Naive thymus-derived CD8-positive, alpha-beta T cell (primary cell): ENCODE results near the gene EGFLAM. TPM values are rescaled to one million over a fixed set of nuclear protein-coding genes. Genes with fewer than 3 reads are reported as not detected.
A peak's percentile ranks its signal among the peaks of the same experiment; 100 is the strongest.

Source experiments
- ATAC-seq, 2 donors: fragments of 150-1000 bp; cut with Tn5 transposase in 1 of 2; sonication (Bioruptor Pico), chemical (Tn5 transposase) in 1 of 2; 1 replicate in 1 of 2; 2 replicates in 1 of 2; pipeline ENCODE4 v1.10.0; 2021; ENCODE audit warnings: mild to moderate bottlenecking in 2 of 2, moderate library complexity in 2 of 2
- POLR2A ChIA-PET: fragments of 350-600 bp; sonication (Branson Sonifier 250); formaldehyde crosslinking; loops from one replicate; lab custom pipeline; 2021; ENCODE audit warnings: antibody characterized with exemption; lab: Charles Lee
- DNase-seq, 10 donors: peaks; one replicate each; pipeline versions ENCODE4 v3.0.0 to v3.0.0-alpha.2; 2020 to 2022
- H3K27ac Mint-ChIP-seq, 10 donors: one replicate each; pipeline ENCODE4 v1.8.0; 2020 to 2022; ENCODE audit warnings: mild to moderate bottlenecking in 10 of 10, mixed read lengths in 10 of 10, moderate library complexity in 4 of 10, inconsistent platforms in 1 of 10
- H3K27me3 Mint-ChIP-seq, 5 donors: one replicate each; pipeline ENCODE4 v1.8.0; 2021 to 2022; ENCODE audit warnings: mixed read lengths in 5 of 5
- H3K36me3 Mint-ChIP-seq, 3 donors: one replicate each; pipeline ENCODE4 v1.8.0; 2020 to 2022; ENCODE audit warnings: mixed read lengths in 3 of 3, mild to moderate bottlenecking in 2 of 3, inconsistent platforms in 1 of 3
- H3K4me1 Mint-ChIP-seq, 4 donors: one replicate each; pipeline ENCODE4 v1.8.0; 2021 to 2022; ENCODE audit warnings: mixed read lengths in 4 of 4
- H3K4me3 Mint-ChIP-seq, 10 donors: one replicate each; pipeline ENCODE4 v1.8.0; 2020 to 2022; ENCODE audit warnings: mild to moderate bottlenecking in 10 of 10, mixed read lengths in 10 of 10, moderate library complexity in 6 of 10, inconsistent platforms in 1 of 10
- H3K9me3 Mint-ChIP-seq, 9 donors: one replicate each; pipeline ENCODE4 v1.8.0; 2020 to 2022; ENCODE audit warnings: mixed read lengths in 9 of 9, mild to moderate bottlenecking in 3 of 9, inconsistent platforms in 1 of 9, moderate library complexity in 1 of 9
- polyA plus RNA-seq, 3 donors: library from polyadenylated mRNA; unstranded; fragments of 300-500 nt; fragmentation: Illumina TruSeq; gene quantifications; one replicate each; pipeline ENCODE4 v1.2.3, GENCODE V29; 2021
- total RNA-seq, 8 experiments: library from RNA in 2 of 8; stranded (reverse) in 2 of 8; gene quantifications; one replicate each; pipeline ENCODE4 v1.2.3 and lab custom pipeline; 2021 to 2026

Gene EGFLAM
- total and polyA plus RNA-seq, 5 experiments from 2014 or later: not detected

DNA sequence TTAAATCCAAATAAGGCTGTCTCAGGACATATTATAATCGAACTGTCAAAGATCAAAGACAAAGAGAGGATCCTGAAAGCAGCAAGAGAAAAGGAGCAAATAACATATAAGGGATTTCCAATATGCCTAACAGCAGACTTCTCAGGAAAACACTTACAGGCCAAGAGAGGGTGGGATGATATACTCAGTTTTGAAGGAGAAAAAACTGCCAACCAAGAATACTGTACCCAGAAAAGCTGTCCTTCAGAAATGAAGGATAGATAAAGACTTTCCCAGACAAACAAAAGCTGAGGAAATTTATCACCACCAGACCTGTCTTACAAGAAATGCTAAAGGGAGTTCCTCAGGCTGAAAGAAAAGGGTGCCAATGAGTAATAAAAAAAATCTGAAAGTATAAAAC, 16.0 kb downstream of the EGFLAM start:
- H3K36me3 Mint-ChIP-seq: peaks cover 0 to 50% (median 0%) of the 10 kb centered on the region in 3 donors
- H3K27me3 Mint-ChIP-seq: peaks cover 0 to 13% (median 10%) of the 10 kb centered on the region in 5 donors
- no peaks in the 10 kb centered on the region for H3K4me1 Mint-ChIP-seq

DNA sequence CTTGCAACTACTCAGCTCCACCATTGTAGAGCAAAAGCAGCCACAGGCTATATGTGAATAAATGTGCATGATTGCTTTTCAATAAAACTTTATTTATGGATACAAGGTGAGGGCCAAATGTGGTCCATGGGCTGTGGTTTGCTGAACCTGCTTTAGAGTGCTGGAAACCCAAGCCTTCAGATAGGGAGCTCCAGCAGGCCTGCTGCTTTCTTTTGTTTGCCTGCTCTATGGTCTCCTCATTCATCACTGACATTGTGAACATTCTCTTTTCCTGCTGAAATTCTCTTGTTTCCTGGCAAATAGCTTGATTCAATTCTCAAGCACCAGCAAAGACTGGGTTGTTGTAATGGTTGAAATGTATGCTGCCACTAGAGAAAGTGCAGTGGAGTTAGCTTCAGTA, 26.0 kb downstream of the EGFLAM start:
- ATAC-seq (no peak), DNase-seq (no peak)
- H3K27ac Mint-ChIP-seq: no peak overlapping the region
- POLR2A ChIA-PET: interaction anchor here (0.6 kb wide), 1 partner anchor 47 kb away, joined by 3 read pairs; no protein-coding TSS in a partner anchor
- no peaks in the 10 kb centered on the region for H3K9me3 Mint-ChIP-seq
- H3K4me3 Mint-ChIP-seq: no peak overlapping the region
- no peaks in the 10 kb centered on the region for H3K4me1 Mint-ChIP-seq
- no peaks in the 10 kb centered on the region for H3K36me3 Mint-ChIP-seq
- peaks cover 0 to 9% (median 2%) of the 10 kb centered on the region in 5 donors for H3K27me3 Mint-ChIP-seq

More for the DNA sequence above, 16.0 kb downstream of the EGFLAM start:
- POLR2A ChIA-PET: no interaction called here
- no peak overlapping the region for H3K4me3 Mint-ChIP-seq
- no peak overlapping the region for H3K27ac Mint-ChIP-seq
- DNase-seq (no peak), ATAC-seq (no peak)
- H3K9me3 Mint-ChIP-seq: peaks cover 11 to 55% (median 36%) of the 10 kb centered on the region in 9 donors

DNA sequence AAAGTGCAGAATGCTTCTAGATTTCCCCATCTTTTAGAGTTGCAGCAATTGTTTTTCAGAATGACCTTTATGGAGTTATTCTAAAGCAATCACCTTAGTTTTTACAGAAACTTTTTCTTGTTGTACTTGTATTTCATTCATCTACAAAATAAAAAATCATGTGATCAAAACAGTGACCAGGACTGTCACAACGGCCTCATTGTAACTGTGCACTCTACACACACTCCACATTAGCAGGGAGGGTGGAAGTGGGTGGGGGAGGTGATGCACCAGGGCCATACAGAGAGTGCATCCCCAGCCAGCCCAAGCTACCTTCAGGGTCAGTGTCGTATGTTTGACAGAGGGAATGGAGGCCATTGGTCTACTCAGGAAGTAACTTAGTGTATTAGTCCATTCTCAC, 26.9 kb downstream of the EGFLAM start:
- H3K9me3 Mint-ChIP-seq: no peaks in the 10 kb centered on the region
- no peak overlapping the region for H3K4me3 Mint-ChIP-seq
- POLR2A ChIA-PET: no interaction called here
- peaks cover 0 to 12% (median 2%) of the 10 kb centered on the region in 5 donors for H3K27me3 Mint-ChIP-seq
- no peaks in the 10 kb centered on the region for H3K4me1 Mint-ChIP-seq
- H3K36me3 Mint-ChIP-seq: no peaks in the 10 kb centered on the region
- DNase-seq (no peak), ATAC-seq (no peak)
- peak overlapping the region in 1 of 10 donors; percentile 19 for H3K27ac Mint-ChIP-seq

DNA sequence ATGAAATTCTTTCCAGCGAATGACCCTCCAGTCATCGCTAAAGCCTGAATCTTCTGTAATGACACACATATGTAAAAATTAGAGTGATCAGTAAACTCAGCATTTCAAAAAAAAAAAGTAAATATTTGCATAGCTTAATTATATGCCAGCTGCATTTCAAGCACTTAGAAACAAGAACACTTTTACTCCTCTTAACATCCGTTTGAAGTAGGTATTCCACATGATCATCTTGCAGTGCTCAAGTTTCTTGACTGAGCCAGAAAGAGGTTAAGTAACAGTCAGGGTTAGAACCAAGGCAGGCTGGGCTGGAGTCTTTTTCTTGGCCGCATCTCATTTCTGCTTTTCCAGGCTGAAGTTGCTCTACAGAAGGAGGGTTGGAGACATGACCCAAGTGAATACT, 27.6 kb downstream of the EGFLAM start:
- POLR2A ChIA-PET: no interaction called here

DNA sequence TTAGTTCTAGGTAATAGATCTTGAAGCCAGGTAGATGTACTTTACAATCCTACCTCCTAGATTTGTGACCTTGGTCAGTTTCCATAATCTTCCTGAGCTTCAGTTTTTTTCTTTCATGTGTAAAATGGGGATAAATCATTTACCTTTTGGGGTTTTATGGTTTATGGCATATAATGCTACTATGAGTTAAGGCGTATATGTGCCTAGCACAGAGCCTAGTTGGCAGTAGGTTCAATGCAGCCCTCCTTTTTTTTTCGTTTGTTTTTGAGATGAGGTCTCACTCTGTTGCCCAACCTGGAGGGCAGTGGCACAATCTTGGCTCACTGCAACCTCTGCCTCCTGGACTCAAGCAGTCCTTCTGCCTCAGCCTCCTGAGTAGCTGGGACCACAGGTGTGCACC, 28.8 kb downstream of the EGFLAM start:
- DNase-seq: no peak
- no peak overlapping the region for H3K27ac Mint-ChIP-seq
- H3K4me1 Mint-ChIP-seq: no peaks in the 10 kb centered on the region
- no peak overlapping the region for H3K4me3 Mint-ChIP-seq
- no peaks in the 10 kb centered on the region for H3K36me3 Mint-ChIP-seq
- H3K9me3 Mint-ChIP-seq: no peaks in the 10 kb centered on the region
- H3K27me3 Mint-ChIP-seq: peaks cover 0 to 14% (median 2%) of the 10 kb centered on the region in 5 donors
- no peak for ATAC-seq
- POLR2A ChIA-PET: no interaction called here

More for the DNA sequence above, 27.6 kb downstream of the EGFLAM start:
- H3K27ac Mint-ChIP-seq: no peak overlapping the region
- no peaks in the 10 kb centered on the region for H3K4me1 Mint-ChIP-seq
- H3K4me3 Mint-ChIP-seq: no peak overlapping the region
- DNase-seq (no peak), ATAC-seq (no peak)
- no peaks in the 10 kb centered on the region for H3K36me3 Mint-ChIP-seq
- H3K27me3 Mint-ChIP-seq: peaks cover 0 to 14% (median 2%) of the 10 kb centered on the region in 5 donors
- no peaks in the 10 kb centered on the region for H3K9me3 Mint-ChIP-seq

DNA sequence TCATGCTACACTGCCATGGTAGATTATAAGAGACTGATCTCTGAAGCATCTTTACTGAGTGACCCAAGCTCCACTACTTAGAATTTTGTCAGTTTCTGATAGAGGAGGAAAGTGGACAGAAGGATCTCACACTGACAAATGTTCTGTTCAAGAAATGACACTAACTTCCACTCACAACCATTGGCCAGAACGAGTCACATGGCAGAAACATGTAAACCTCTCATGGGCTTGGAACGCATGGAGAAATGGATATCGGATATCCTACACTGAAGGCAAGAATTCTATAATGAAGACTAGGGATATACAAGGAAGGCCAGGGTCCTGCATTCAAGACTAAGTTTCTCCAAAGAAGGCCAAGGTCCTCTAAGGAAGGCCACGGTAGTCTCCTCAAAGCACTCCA, 31.1 kb downstream of the EGFLAM start:
- Mint-ChIP-seq H3K9me3 (no peaks in the 10 kb centered on the region), H3K4me3 (no peak overlapping the region), H3K4me1 (no peaks in the 10 kb centered on the region), H3K27me3 (peaks cover 0 to 19% (median 0%) of the 10 kb centered on the region in 5 donors), H3K36me3 (no peaks in the 10 kb centered on the region), H3K27ac (no peak overlapping the region)
- DNase-seq: no peak
- POLR2A ChIA-PET: no interaction called here
- ATAC-seq: no peak

DNA sequence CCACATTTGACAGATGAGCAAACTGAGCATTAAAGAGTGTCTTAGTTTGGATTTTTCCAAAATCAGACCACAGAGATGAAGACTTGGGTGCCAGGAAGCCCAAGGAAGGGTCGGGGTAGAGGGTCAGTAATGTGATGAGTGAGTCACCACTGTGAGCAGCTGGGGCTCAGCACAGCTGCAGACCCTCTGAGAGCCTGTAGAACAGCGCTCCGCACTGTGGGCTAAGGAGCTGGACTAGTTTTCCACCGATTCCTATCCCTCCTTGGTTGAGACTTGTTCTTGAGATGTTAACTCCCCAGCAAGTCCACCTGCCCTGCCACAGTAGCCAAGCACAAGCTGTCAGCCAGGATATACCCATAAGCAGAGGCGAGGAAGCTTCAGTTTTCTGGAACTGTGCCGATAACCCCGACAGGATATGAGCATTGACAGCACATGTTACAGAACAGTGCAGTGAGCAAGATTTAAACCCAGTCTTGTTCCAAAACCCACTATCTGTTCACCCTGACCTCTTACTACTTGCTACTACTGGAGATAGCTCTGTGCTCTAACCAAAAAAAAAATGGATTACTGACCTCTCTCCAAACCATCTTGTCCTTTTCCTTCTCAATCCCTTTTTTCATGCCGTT, 31.8 kb downstream of the EGFLAM start:
- POLR2A ChIA-PET: no interaction called here

DNA sequence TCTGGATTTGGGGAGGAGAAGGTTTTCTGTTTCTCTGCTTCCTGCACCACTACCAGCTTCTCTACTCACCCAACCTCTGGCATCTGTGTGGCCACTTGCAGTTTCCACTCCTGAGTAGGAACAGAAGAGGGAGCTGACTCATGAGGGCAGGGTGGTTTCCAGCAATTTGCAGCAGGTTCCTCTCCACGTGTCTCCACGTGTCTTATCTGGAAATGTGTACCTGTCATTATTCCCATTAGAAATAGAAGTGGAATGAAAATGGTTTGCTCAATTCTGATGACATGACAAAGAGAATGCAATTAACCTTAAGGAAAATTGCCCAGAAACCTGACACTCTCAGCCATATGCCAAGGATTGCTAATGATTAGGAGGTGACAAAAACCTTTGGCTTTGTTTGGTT, 33.0 kb downstream of the EGFLAM start:
- Mint-ChIP-seq H3K4me1 (no peaks in the 10 kb centered on the region), H3K4me3 (no peak overlapping the region), H3K27me3 (peaks cover 3 to 28% (median 13%) of the 10 kb centered on the region in 5 donors), H3K9me3 (no peaks in the 10 kb centered on the region), H3K27ac (no peak overlapping the region), H3K36me3 (no peaks in the 10 kb centered on the region)
- no peak for DNase-seq
- ATAC-seq: no peak
- POLR2A ChIA-PET: no interaction called here

More for the DNA sequence above, 31.8 kb downstream of the EGFLAM start:
- Mint-ChIP-seq H3K4me1 (no peaks in the 10 kb centered on the region), H3K27me3 (peaks cover 0 to 21% (median 5%) of the 10 kb centered on the region in 5 donors), H3K36me3 (no peaks in the 10 kb centered on the region), H3K4me3 (no peak overlapping the region), H3K27ac (no peak overlapping the region), H3K9me3 (no peaks in the 10 kb centered on the region)
- DNase-seq (no peak), ATAC-seq (no peak)

DNA sequence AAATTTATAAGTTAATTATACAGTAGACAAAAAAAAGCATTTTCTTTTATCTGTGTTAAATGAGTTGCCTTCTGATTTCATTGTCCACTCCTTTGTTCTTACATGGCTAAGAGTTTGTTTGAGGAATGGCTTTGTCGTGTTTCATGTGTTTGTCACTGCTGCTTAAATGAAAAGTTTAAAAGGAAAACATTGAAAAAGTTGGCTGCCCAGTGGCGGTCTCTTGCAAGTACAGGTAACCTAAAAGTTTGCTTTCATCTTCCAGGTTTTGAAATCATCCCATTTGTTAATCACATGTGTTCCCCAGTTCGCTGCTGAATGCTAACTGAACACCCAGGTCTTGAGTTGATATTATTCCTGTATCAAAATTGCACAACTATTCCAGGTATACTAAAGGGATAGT, 33.9 kb downstream of the EGFLAM start:
- POLR2A ChIA-PET: no interaction called here
- H3K4me3 Mint-ChIP-seq: no peak overlapping the region

DNA sequence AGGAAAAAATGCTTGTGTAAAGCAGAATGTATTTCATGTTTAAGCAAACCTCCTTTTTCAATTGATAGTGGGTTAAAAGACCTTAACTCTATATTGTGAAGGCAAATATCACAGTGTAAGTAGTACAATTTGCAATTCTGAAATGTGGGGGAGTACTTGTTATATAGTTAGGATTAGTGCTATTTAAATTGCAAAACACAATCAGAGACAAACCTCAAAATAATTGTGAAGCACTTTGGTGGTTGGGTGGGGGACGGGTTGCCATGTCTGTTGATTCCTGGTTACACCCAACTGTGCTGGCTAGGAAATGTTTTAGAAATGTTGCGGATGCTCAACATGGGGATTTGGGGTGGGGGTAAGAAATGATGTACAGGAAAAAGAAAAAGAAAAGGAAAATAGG, 37.4 kb downstream of the EGFLAM start:
- peaks cover 5 to 37% (median 14%) of the 10 kb centered on the region in 5 donors for H3K27me3 Mint-ChIP-seq
- DNase-seq (no peak), ATAC-seq (no peak)
- H3K27ac Mint-ChIP-seq: no peak overlapping the region
- H3K9me3 Mint-ChIP-seq: peaks cover 0 to 5% (median 2%) of the 10 kb centered on the region in 9 donors
- H3K36me3 Mint-ChIP-seq: peaks cover 0 to 1% (median 0%) of the 10 kb centered on the region in 3 donors
- no peak overlapping the region for H3K4me3 Mint-ChIP-seq
- POLR2A ChIA-PET: no interaction called here
- no peaks in the 10 kb centered on the region for H3K4me1 Mint-ChIP-seq

More for the DNA sequence above, 33.9 kb downstream of the EGFLAM start:
- H3K4me1 Mint-ChIP-seq: no peaks in the 10 kb centered on the region
- DNase-seq (no peak), ATAC-seq (no peak)
- H3K27ac Mint-ChIP-seq: no peak overlapping the region
- no peaks in the 10 kb centered on the region for H3K36me3 Mint-ChIP-seq
- no peaks in the 10 kb centered on the region for H3K9me3 Mint-ChIP-seq
- H3K27me3 Mint-ChIP-seq: peaks cover 3 to 33% (median 13%) of the 10 kb centered on the region in 5 donors

DNA sequence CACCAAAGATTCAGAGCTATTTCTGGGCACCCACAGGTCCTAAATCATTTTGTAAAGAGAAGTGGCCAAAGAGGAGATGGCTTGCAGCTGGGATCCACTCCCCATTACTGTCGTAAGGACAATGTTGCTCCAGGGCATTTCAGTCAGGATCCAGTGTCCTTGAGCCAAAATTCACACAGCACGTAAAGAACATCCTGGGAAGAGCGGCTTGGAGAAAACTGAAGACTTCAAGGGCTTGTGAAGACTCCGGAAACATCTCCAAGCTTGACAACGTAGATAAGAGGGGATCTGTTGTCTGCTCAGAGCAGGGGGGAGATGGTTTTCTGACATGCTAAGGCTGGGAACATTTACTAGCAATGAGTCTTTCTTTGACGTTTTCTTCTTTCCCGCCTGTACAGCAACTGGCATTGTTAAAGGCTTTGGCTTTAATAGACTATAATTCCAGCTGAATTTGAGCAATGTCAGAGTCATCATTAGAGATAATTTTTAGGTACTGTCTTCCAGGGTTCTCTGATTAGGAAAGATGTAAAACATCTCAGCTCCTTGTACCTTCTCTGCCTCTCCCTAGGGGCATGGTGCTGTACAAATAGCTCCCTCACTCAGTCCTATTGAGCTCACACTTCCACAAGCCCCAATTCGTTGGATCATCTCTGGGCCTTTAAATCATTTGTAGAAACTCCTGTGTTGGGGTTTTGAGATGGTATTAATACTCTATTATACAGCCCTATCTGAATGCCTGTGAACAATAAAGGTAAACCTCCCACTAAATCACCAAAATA, 39.7 kb downstream of the EGFLAM start:
- H3K9me3 Mint-ChIP-seq: peaks cover 0 to 22% (median 10%) of the 10 kb centered on the region in 9 donors
- peaks cover 5 to 44% (median 15%) of the 10 kb centered on the region in 5 donors for H3K27me3 Mint-ChIP-seq
- POLR2A ChIA-PET: no interaction called here
- no peaks in the 10 kb centered on the region for H3K4me1 Mint-ChIP-seq
- DNase-seq (no peak), ATAC-seq (no peak)
- H3K4me3 Mint-ChIP-seq: no peak overlapping the region
- peaks cover 0 to 15% (median 0%) of the 10 kb centered on the region in 3 donors for H3K36me3 Mint-ChIP-seq
- no peak overlapping the region for H3K27ac Mint-ChIP-seq

DNA sequence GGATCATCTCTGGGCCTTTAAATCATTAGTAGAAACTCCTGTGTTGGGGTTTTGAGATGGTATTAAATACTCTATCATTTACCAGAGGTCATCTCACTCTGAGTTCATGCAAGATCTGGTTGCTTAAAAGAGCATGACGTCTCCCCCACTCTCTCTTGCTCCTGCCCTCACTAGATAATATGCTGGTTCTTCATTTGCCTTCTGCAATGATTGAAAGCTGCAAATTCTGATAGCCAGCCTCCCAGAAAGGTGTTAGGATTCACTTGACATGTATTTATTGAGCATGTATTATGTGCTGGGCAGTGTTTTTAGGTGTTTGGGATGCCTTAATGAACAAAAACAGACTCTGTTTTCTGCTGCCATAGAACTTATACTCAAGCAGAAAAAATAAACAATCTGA, 41.2 kb downstream of the EGFLAM start:
- Mint-ChIP-seq H3K27ac (no peak overlapping the region), H3K4me1 (no peaks in the 10 kb centered on the region), H3K4me3 (no peak overlapping the region), H3K9me3 (peaks cover 2 to 35% (median 20%) of the 10 kb centered on the region in 9 donors), H3K36me3 (peaks cover 0 to 26% (median 0%) of the 10 kb centered on the region in 3 donors), H3K27me3 (peaks cover 5 to 44% (median 15%) of the 10 kb centered on the region in 5 donors)
- POLR2A ChIA-PET: no interaction called here
- no peak for ATAC-seq
- DNase-seq: no peak

DNA sequence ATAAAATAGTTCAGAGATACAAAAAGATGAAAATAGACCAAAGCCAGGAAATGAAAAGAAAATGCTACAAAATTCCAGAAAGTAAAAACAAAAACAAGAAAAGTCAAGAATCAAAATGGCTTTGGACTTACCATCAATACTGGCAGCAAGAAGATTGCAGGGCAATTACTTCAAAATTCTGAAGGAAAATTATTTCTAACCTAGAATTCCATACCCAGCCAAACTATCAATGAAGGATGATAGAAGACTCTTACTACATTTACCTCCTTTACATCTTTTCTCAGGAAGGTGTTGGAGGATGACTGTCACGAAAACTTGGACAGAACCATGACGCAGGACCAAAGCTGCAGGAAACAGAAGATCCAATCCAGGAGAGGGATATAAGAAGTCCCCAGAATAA, 46.8 kb downstream of the EGFLAM start:
- no peak overlapping the region for H3K27ac Mint-ChIP-seq
- POLR2A ChIA-PET: no interaction called here
- H3K27me3 Mint-ChIP-seq: peaks cover 0 to 12% (median 4%) of the 10 kb centered on the region in 5 donors
- no peak for ATAC-seq
- no peaks in the 10 kb centered on the region for H3K4me1 Mint-ChIP-seq
- H3K4me3 Mint-ChIP-seq: no peak overlapping the region
- no peak for DNase-seq
- H3K36me3 Mint-ChIP-seq: peaks cover 0 to 47% (median 0%) of the 10 kb centered on the region in 3 donors
- H3K9me3 Mint-ChIP-seq: peaks cover 12 to 63% (median 38%) of the 10 kb centered on the region in 9 donors
